NCI-H2196 treated with DMSO at 0.1 percent for 48 hours (cell line): ENCODE measurements around the gene SMURF1.

ENCODE experiments used
- DNase-seq: peaks from one replicate; lab custom pipeline; 2025; ENCODE audit not compliant: unreplicated experiment; lab: John Stamatoyannopoulos, UW

SMURF1 gene

DNA sequence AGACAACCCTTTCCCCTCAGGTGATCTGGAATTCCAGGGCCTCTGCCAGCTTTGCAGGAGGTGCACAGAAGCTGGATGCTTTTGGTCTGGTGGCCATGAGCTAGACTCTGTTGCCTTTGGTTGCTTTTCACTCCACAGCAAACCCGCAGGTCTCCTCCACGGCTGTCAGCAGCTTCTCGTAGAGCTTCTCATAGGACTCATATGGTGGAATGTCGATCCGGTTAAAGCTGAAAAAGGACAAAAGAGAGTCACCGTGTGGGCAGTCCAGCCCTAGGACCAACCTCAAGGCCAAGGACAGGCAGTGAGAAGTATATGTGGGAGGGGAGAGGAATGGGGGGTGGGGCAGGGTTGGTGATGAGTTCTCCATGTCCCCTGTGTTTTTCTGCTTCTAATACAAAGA lies 113.5 kb downstream of the SMURF1 start:
- no peak for DNase-seq

- DNase-seq, result no peak
These were observed 114.2 kb downstream of the SMURF1 start for GRCh38 chr7:99029466-99030435.

DNA sequence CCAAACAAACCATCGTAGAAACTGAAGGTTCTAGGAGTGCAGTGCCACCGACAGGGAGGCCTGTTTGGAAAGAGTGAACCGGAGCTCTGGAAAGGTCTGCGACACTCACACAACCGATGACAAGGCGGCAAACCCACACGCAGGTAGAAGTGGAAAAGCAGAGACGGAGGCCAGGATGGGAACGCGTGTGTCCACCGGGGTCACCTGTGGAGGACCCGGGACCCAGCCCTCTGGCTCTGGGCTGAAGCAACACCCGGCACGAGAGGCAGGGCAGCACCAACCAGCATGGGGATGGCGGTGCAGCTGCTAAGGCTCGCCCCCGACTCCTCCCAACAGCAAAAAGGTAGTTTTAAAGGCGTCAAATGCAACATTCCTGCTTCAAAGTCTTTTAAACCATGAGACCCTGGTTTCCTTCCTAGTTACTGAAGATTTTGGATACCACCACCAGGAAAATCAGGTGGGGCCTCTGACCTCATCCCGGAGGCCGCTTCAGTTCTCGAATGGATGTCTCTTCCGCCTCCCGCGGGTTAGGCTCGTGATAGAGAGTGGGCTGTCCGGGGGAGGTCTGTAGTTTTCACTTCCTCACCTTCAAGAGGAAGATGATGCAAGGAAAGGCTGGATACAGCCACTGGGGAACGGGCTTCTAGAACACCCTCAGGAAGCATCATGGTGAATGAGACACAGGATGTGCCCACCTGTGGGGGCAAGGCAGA lies 115.5 kb downstream of the SMURF1 start:
- no peak for DNase-seq

- no peak for DNase-seq
These were observed 116.1 kb downstream of the SMURF1 start for GRCh38 chr7:99027841-99028240.

- DNase-seq, result no peak
These were observed 116.7 kb downstream of the SMURF1 start for GRCh38 chr7:99027241-99027640.

DNA sequence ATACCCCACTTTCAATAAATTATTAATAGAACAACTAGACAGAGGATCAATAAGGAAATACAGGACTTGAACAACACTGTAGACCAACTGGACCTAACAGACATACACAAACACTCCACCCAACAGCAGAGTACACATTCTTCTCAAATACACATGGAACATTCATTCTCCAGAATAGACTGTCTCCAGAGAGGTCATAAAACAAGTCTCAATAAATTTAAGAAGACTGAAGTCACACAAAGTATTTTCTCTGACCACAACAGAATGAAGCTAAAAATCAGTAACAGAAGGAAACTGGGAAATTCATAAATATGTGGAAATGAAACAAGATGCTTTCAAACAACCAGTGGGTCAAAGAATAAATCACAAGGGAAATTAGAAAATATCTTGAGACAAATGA lies 119.8 kb downstream of the SMURF1 start:
- no peak for DNase-seq

DNA sequence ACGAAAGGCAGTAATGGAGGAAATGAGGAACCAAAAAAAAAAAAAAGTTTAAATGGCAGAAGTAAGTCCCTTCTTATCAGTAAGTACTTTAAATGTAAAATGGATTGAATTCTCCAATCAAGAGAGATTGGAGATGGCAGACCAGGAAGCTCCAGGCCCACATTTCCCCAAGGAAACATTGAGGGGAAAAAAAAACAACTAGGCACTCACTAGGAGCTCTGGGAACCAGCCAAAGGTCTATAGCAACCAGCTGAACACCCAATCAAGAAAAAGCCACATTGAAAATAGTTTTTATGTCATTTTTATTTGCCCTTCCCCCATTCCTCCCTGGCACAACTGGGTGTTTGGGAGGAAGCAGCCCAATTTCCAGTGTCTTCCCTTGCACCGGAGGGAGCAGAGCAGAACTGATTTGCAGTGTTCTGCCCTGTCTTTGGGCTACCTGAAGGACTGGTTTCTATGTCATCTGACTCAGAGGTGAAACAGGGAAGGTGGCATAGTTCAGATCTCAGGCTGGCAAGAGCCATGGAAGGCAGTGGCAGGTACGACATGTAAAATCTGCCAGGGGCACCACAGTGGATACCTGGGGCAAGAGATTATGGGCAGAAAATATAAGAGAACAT lies 121.9 kb downstream of the SMURF1 start:
- no peak for DNase-seq

DNA sequence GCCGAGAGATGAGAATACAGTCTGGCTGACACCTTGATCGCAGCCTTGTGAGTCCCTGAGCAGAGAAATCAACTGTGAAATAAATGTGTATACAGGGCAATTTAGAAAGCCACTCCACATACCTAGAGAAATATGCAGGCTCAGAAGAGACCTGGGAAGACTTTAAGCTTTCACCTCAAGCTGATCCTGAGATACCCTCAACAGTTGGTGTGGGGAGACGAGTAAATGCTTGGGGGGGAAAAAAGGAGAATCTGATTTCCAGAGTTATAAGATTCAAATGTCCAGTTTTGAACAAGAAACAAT lies 123.5 kb downstream of the SMURF1 start:
- DNase-seq, result no peak

- DNase-seq, result no peak
These were observed 124.1 kb downstream of the SMURF1 start for GRCh38 chr7:99019523-99020412.

DNA sequence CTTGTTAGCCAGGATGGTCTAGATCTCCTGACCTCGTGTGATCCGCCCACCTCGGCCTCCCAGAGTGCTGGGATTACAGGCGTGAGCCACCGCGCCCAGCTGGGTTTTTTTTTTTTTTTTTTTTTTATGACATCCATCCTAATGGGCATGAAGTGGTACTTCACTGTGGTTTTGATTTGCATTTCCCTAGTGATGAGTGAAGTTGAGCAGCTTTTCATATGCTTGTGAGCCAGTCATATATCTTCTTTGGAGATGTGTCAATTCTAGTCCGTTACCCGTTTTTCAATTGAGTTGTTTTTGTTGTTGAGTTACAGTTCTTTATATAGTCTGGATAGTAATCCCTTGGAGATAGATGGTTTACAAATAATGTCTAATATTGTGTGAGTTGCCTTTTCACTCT lies 127.7 kb downstream of the SMURF1 start:
- no peak for DNase-seq

DNA sequence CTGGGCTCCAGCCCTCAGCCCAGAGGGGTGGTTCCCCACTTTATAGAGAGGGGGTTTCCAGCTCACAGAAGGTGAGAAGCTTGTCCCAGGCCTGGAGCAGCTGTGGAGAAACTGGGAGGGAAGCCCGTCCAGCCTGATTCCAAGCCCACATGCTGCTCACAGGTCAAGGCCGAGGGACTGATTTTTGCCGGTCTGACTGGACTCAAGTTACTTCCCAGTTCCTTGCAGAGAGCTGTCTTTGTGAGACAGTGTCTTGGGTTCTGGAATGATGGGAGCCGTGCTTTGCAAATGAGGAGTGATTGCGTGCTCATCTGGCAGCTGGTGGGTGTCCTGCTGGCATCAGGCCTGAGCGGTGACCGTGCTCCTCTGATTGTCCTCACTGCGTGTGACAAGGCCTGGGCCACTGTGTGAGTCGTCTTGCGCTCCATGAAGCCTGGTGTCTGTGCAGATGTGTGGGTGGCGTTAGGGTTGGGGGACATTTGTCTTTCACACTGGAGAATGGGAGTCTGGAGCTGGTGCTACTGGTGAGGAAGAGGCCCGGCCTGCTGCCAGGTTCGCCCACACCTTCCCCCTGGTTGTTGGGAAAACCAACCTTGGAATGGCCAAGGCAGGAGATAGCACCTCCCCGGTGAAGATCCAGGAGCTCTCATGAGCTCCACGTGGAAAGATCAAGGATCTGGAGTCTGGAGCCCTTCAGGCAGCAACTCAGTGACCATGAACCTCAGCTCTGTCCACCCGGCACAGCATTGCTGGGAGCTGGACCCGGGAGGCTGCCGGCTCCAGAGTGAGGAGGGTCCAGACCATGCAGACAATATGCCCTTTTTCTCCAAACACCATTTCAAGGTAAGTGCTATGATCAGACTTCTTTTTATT lies 129.6 kb downstream of the SMURF1 start:
- DNase-seq, result no peak

GRCh38 chr7:99013266-99014112 lies 130.4 kb downstream of the SMURF1 start:
- no peak for DNase-seq

- no peak for DNase-seq
These were observed 131.2 kb downstream of the SMURF1 start for GRCh38 chr7:99012722-99013121.

GRCh38 chr7:99011706-99012404 lies 132.1 kb downstream of the SMURF1 start:
- no peak for DNase-seq

- no peak for DNase-seq
These were observed 132.6 kb downstream of the SMURF1 start for GRCh38 chr7:99011341-99011705.

GRCh38 chr7:99010281-99010680 lies 133.6 kb downstream of the SMURF1 start:
- no peak for DNase-seq

GRCh38 chr7:99008921-99009530 lies 134.9 kb downstream of the SMURF1 start:
- DNase-seq, result no peak

DNA sequence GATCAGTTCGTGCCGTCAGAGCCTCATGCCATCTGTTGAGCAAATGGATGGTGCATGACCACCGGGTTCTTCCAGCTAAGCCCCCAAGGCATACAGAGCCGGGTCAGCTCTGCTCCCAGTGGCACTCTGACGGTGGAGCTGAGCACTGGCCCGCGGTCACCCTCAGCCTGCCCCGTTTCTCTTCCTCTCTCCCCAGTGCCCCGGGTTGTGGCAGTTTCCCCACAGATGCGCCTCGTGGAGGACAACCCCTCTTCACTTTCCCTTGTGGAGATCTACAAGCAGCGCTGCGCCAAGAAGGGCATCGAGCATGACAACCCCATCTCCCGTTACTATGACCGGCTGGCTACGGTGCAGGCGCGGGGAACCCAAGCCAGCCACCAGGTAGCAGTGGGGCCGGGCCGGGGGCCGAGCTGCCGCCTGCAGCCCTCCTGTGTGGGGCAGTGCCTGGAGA lies 135.7 kb downstream of the SMURF1 start:
- DNase-seq, result no peak
